ENCODE measurements around the gene GNG12. TPM values are rescaled to one million over a fixed set of nuclear protein-coding genes. Genes with fewer than 3 reads are reported as not detected.

The GNG12 gene
- total and polyA plus RNA-seq, 12 donors: 15.3 to 121 (median 84.7) TPM

GRCh38 chr1:67787746-67788145, 45.5 kb downstream of the GNG12 start:
- Histone ChIP-seq H3K36me3 (replicated peaks in 1 of 2) (no peaks in the 10 kb centered on the region), H3K4me3 (no peak overlapping the region), H3K4me1 (replicated peaks in 1 of 2) (peaks cover 10 to 39% of the 10 kb centered on the region in 2 donors), H3K27me3 (no peaks in the 10 kb centered on the region), H3K27ac (no peak overlapping the region), H3K9me3 (replicated peaks in 1 of 3) (no peaks in the 10 kb centered on the region)
- TF ChIP-seq POLR2A (IDR thresholded peaks at IDR 0.05) (no peak), CTCF (IDR thresholded peaks at IDR 0.05) (no peak)
- WGBS, 4 donors: 96 to 100% (median 98%) methylated on average over 2 of the region's 2 CpGs
- no peak for DNase-seq
- intact Hi-C loops (cut with DNase I): no loop called here

- H3K4me1 ChIP-seq (replicated peaks in 1 of 2): peaks cover 0 to 23% of the 10 kb centered on the region in 2 donors
Measured at GRCh38 chr1:67785847-67786753, 47.2 kb downstream of the GNG12 start.

GRCh38 chr1:67784545-67785186, 48.6 kb downstream of the GNG12 start:
- Histone ChIP-seq H3K4me3 (no peak overlapping the region), H3K36me3 (replicated peaks in 1 of 2) (no peaks in the 10 kb centered on the region), H3K27me3 (no peaks in the 10 kb centered on the region), H3K4me1 (replicated peaks in 1 of 2) (peaks cover 0 to 22% of the 10 kb centered on the region in 2 donors), H3K9me3 (replicated peaks in 1 of 3) (no peaks in the 10 kb centered on the region), H3K27ac (no peak overlapping the region)
- TF ChIP-seq POLR2A (IDR thresholded peaks at IDR 0.05): no peak
- no peak for TF ChIP-seq CTCF (IDR thresholded peaks at IDR 0.05)
- DNase-seq: no peak
- intact Hi-C loops (cut with DNase I): no loop called here
- WGBS, 4 donors: 92 to 95% (median 93%) methylated on average over 6 of the region's 6 CpGs

More at GRCh38 chr1:67785847-67786753, 47.2 kb downstream of the GNG12 start:
- H3K27ac ChIP-seq: no peak overlapping the region
- H3K4me3 ChIP-seq: no peak overlapping the region
- H3K9me3 ChIP-seq (replicated peaks in 1 of 3): no peaks in the 10 kb centered on the region
- H3K36me3 ChIP-seq (replicated peaks in 1 of 2): no peaks in the 10 kb centered on the region
- intact Hi-C loops (cut with DNase I): no loop called here
- no peaks in the 10 kb centered on the region for H3K27me3 ChIP-seq
- no peak for TF ChIP-seq POLR2A (IDR thresholded peaks at IDR 0.05)
- no peak for TF ChIP-seq CTCF (IDR thresholded peaks at IDR 0.05)
- WGBS, 4 donors: 77 to 86% (median 78%) methylated on average over 4 of the region's 4 CpGs
- DNase-seq: no peak

- Histone ChIP-seq H3K4me1 (replicated peaks in 1 of 2) (peaks cover 0 to 4% of the 10 kb centered on the region in 2 donors), H3K27ac (no peak overlapping the region), H3K4me3 (no peak overlapping the region), H3K36me3 (replicated peaks in 1 of 2) (no peaks in the 10 kb centered on the region), H3K9me3 (replicated peaks in 1 of 3) (no peaks in the 10 kb centered on the region), H3K27me3 (no peaks in the 10 kb centered on the region)
- DNase-seq: no peak
- intact Hi-C loops (cut with DNase I): no loop called here
- TF ChIP-seq CTCF (IDR thresholded peaks at IDR 0.05) (no peak), POLR2A (IDR thresholded peaks at IDR 0.05) (no peak)
- WGBS, 4 donors: 45 to 74% (median 67%) methylated on average over 2 of the region's 2 CpGs
Measured at GRCh38 chr1:67780637-67781036, 52.6 kb downstream of the GNG12 start.

Data from adrenal gland (tissue), 12 donors.